MM.1S (cell line): ENCODE results near the gene KCNJ6.

ENCODE experiments used
- DNase-seq: peaks from one replicate; pipeline ENCODE4 v3.0.0-alpha.2; 2015
- H2AFZ ChIP-seq: fragments of 300-600 bp; sonication (generic); 2 replicates; pipeline ENCODE4 v1.6.0; 2016; ENCODE audit warnings: antibody characterized with exemption, low read length
- H3F3A ChIP-seq: fragments of 300-600 bp; sonication (generic); 2 replicates; pipeline ENCODE4 v1.6.1; 2016; ENCODE audit warnings: mild to moderate bottlenecking, antibody characterized with exemption, low read length, moderate library complexity, mixed read lengths; ENCODE audit not compliant: insufficient read depth
- H3K27ac ChIP-seq: fragments of 300-600 bp; sonication (generic); 2 replicates; pipeline ENCODE4 v1.5.1; 2016; ENCODE audit warnings: mild to moderate bottlenecking, low read length
- H3K27me3 ChIP-seq: fragments of 300-600 bp; sonication (generic); replicated peaks from 2 replicates; pipeline ENCODE4 v1.6.0; 2016; ENCODE audit warnings: low read length; ENCODE audit not compliant: insufficient read depth
- H3K36me3 ChIP-seq: fragments of 300-600 bp; sonication (generic); replicated peaks from 2 replicates; pipeline ENCODE4 v1.6.1; 2016; ENCODE audit warnings: mild to moderate bottlenecking, low read length, mixed read lengths; ENCODE audit not compliant: insufficient read depth
- H3K4me1 ChIP-seq: fragments of 300-600 bp; sonication (generic); 2 replicates; pipeline ENCODE4 v1.6.1; 2016; ENCODE audit warnings: low read length, mixed read lengths
- H3K4me2 ChIP-seq: fragments of 300-600 bp; sonication (generic); 2 replicates; pipeline ENCODE4 v1.6.0; 2016; ENCODE audit warnings: low read depth, low read length
- H3K4me3 ChIP-seq: fragments of 300-600 bp; sonication (generic); 2 replicates; pipeline ENCODE4 v1.5.1; 2016; ENCODE audit warnings: low read length, mixed read lengths
- H3K79me2 ChIP-seq: fragments of 300-600 bp; sonication (generic); 2 replicates; pipeline ENCODE4 v1.6.1; 2016; ENCODE audit warnings: mixed run types, low read length, mixed read lengths
- H3K9ac ChIP-seq: fragments of 300-600 bp; sonication (generic); 2 replicates; pipeline ENCODE4 v1.6.1; 2016; ENCODE audit warnings: low read length, mixed read lengths
- H3K9me2 ChIP-seq: fragments of 300-600 bp; sonication (generic); replicated peaks from 2 replicates; pipeline ENCODE4 v1.6.1; 2016; ENCODE audit warnings: mild to moderate bottlenecking, low read length, mixed read lengths; ENCODE audit not compliant: insufficient read depth
- H3K9me3 ChIP-seq: fragments of 300-600 bp; sonication (generic); replicated peaks from 2 replicates; pipeline ENCODE4 v1.6.1; 2016; ENCODE audit warnings: mild to moderate bottlenecking, low read length, mixed read lengths; ENCODE audit not compliant: insufficient read depth
- H4K20me1 ChIP-seq: fragments of 300-600 bp; sonication (generic); 2 replicates; pipeline ENCODE4 v1.6.1; 2016; ENCODE audit warnings: mild to moderate bottlenecking, low read length, moderate library complexity, mixed read lengths; ENCODE audit not compliant: insufficient read depth
- CTCF ChIP-seq: fragments of 300-600 bp; sonication (generic); IDR thresholded peaks from 2 replicates; pipeline ENCODE4 v1.5.1; 2016; ENCODE audit warnings: antibody characterized with exemption, low read length, mixed read lengths
- EZH2 ChIP-seq: fragments of 300-600 bp; sonication (generic); optimal IDR thresholded peaks from 2 replicates; pipeline ENCODE3; 2017; ENCODE audit warnings: low read depth, mild to moderate bottlenecking, antibody characterized with exemption, low read length, mixed read lengths
- EZH2phosphoT487 ChIP-seq: fragments of 300-600 bp; sonication (generic); IDR thresholded peaks from 2 replicates; pipeline ENCODE4 v1.6.1; 2018; ENCODE audit warnings: antibody characterized with exemption, low read length

The KCNJ6 gene

GRCh38 chr21:37558676-37559211, 357.5 kb downstream of the KCNJ6 start:
- Histone ChIP-seq H3F3A (peaks cover 4% of the 10 kb centered on the region), H3K79me2 (0 out of 2 replicates have a peak, but pooled peaks cover 6% of the 10 kb centered on the region), H3K9me2 (no peaks in the 10 kb centered on the region), H3K27ac (no peak overlapping the region), H3K4me2 (no peak overlapping the region), H3K4me1 (peaks cover 12% of the 10 kb centered on the region), H3K9me3 (no peaks in the 10 kb centered on the region), H4K20me1 (no peaks in the 10 kb centered on the region), H3K36me3 (no peaks in the 10 kb centered on the region), H3K9ac (no peak overlapping the region), H2AFZ (no peak overlapping the region), H3K27me3 (no peaks in the 10 kb centered on the region), H3K4me3 (no peak overlapping the region)
- DNase-seq = no peak
- no peak for TF ChIP-seq EZH2
- TF ChIP-seq EZH2phosphoT487 = no peak
- no peak for TF ChIP-seq CTCF
